OCI-LY1 (cell line): ENCODE measurements around the gene PRAMEF1.

Experiments used
- CTCF ChIP-seq: fragments of 200-600 bp; sonication (generic), shearing (Covaris generic); IDR thresholded peaks from 2 replicates; pipeline ENCODE4 v1.5.1; 2017; ENCODE audit warnings: mild to moderate bottlenecking, antibody characterized with exemption, low read length, moderate library complexity, mixed read lengths
- EZH2 ChIP-seq: fragments of 200-600 bp; sonication (generic), shearing (Covaris generic); IDR thresholded peaks from 2 replicates; pipeline ENCODE4 v1.8.0; 2017; ENCODE audit warnings: borderline replicate concordance, mixed run types, mild to moderate bottlenecking, antibody characterized with exemption, low read length, moderate library complexity, mixed read lengths

- TF ChIP-seq CTCF, result no peak
- no peak for TF ChIP-seq EZH2
These were observed 34.9 kb upstream of the PRAMEF1 start for GRCh38 chr1:12756273-12756672.
